Stimulated activated CD4-positive, alpha-beta T cell treated with anti-CD3 and anti-CD28 coated beads, Interleukin-15, amount 100 ng/mL, for 48 hours (primary cell): ENCODE results near the gene FGF12.

Source experiments
- DNase-seq, 2 donors: peaks; one replicate each; pipeline ENCODE4 v3.0.0-alpha.2; 2020; ENCODE audit warnings: low read depth in 2 of 2

FGF12 gene

GRCh38 chr3:192260116-192261010 lies 467.0 kb downstream of the FGF12 start:
- no peak for DNase-seq

GRCh38 chr3:192259661-192260060 lies 467.7 kb downstream of the FGF12 start:
- DNase-seq: no peak

GRCh38 chr3:192258721-192259120 lies 468.6 kb downstream of the FGF12 start:
- DNase-seq: no peak

- DNase-seq: no peak
Observed at GRCh38 chr3:192255839-192256238, 471.5 kb downstream of the FGF12 start.

- no peak for DNase-seq
Observed at GRCh38 chr3:192253138-192253887, 474.0 kb downstream of the FGF12 start.

- no peak for DNase-seq
Observed at GRCh38 chr3:192249516-192249915, 477.8 kb downstream of the FGF12 start.

GRCh38 chr3:192246847-192247559 lies 480.3 kb downstream of the FGF12 start:
- no peak for DNase-seq

GRCh38 chr3:192244591-192244990 lies 482.8 kb downstream of the FGF12 start:
- DNase-seq: no peak

GRCh38 chr3:192239956-192240355 lies 487.4 kb downstream of the FGF12 start:
- DNase-seq: no peak

GRCh38 chr3:192237992-192238608 lies 489.2 kb downstream of the FGF12 start:
- no peak for DNase-seq

- no peak for DNase-seq
Observed at GRCh38 chr3:192229866-192230265, 497.5 kb downstream of the FGF12 start.

GRCh38 chr3:192224634-192225155 lies 502.6 kb downstream of the FGF12 start:
- no peak for DNase-seq

- no peak for DNase-seq
Observed at GRCh38 chr3:192223815-192224214, 503.5 kb downstream of the FGF12 start.

GRCh38 chr3:192220915-192221314 lies 506.4 kb downstream of the FGF12 start:
- no peak for DNase-seq

- DNase-seq: no peak
Observed at GRCh38 chr3:192219926-192220325, 507.4 kb downstream of the FGF12 start.

GRCh38 chr3:192216067-192216466 lies 511.3 kb downstream of the FGF12 start:
- DNase-seq: no peak

GRCh38 chr3:192212979-192213378 lies 514.4 kb downstream of the FGF12 start:
- no peak for DNase-seq

GRCh38 chr3:192212335-192212734 lies 515.0 kb downstream of the FGF12 start:
- no peak for DNase-seq

- no peak for DNase-seq
Observed at GRCh38 chr3:192207651-192208050, 519.7 kb downstream of the FGF12 start.

- DNase-seq: no peak
Observed at GRCh38 chr3:192207239-192207638, 520.1 kb downstream of the FGF12 start.

- DNase-seq: no peak
Observed at GRCh38 chr3:192194085-192194484, 533.3 kb downstream of the FGF12 start.
